ENCODE data around the gene EPHB2.
"Not testable (repeated sequence)": the region's sequence is repeated elsewhere in the genome, so short reads cannot be mapped to it uniquely, and the experiment has no call there.

EPHB2 gene

GRCh38 chr1:22833699-22834098 lies 123.1 kb downstream of the EPHB2 start:
- DNase-seq (ENCODE audit: low read depth in 2 of 2, low spot score in 1 of 2) = no peak

GRCh38 chr1:22834420-22834819 lies 123.8 kb downstream of the EPHB2 start:
- not testable (repeated sequence) for DNase-seq (ENCODE audit: low read depth in 2 of 2, low spot score in 1 of 2)

- DNase-seq (ENCODE audit: low read depth in 2 of 2, low spot score in 1 of 2) = no peak
Observed at GRCh38 chr1:22835636-22836319, 125.1 kb downstream of the EPHB2 start.

GRCh38 chr1:22836850-22837249 lies 126.2 kb downstream of the EPHB2 start:
- no peak for DNase-seq (ENCODE audit: low read depth in 2 of 2, low spot score in 1 of 2)

GRCh38 chr1:22837332-22837731 lies 126.7 kb downstream of the EPHB2 start:
- DNase-seq (ENCODE audit: low read depth in 2 of 2, low spot score in 1 of 2) = no peak

- DNase-seq (ENCODE audit: low read depth in 2 of 2, low spot score in 1 of 2) = no peak
Observed at GRCh38 chr1:22838965-22839364, 128.3 kb downstream of the EPHB2 start.

- no peak for DNase-seq (ENCODE audit: low read depth in 2 of 2, low spot score in 1 of 2)
Observed at GRCh38 chr1:22839806-22840205, 129.2 kb downstream of the EPHB2 start.

GRCh38 chr1:22841142-22841541 lies 130.5 kb downstream of the EPHB2 start:
- DNase-seq (ENCODE audit: low read depth in 2 of 2, low spot score in 1 of 2) = no peak

- DNase-seq (ENCODE audit: low read depth in 2 of 2, low spot score in 1 of 2) = no peak
Observed at GRCh38 chr1:22841860-22842281, 131.2 kb downstream of the EPHB2 start.

GRCh38 chr1:22843441-22844183 lies 133.0 kb downstream of the EPHB2 start:
- DNase-seq (ENCODE audit: low read depth in 2 of 2, low spot score in 1 of 2) = not testable (repeated sequence)

- DNase-seq (ENCODE audit: low read depth in 2 of 2, low spot score in 1 of 2) = no peak
Observed at GRCh38 chr1:22844621-22845020, 134.0 kb downstream of the EPHB2 start.

GRCh38 chr1:22845398-22845935 lies 134.8 kb downstream of the EPHB2 start:
- no peak for DNase-seq (ENCODE audit: low read depth in 2 of 2, low spot score in 1 of 2)

GRCh38 chr1:22846458-22846857 lies 135.8 kb downstream of the EPHB2 start:
- DNase-seq (ENCODE audit: low read depth in 2 of 2, low spot score in 1 of 2) = no peak

- DNase-seq (ENCODE audit: low read depth in 2 of 2, low spot score in 1 of 2) = no peak
Observed at GRCh38 chr1:22847249-22847648, 136.6 kb downstream of the EPHB2 start.

- DNase-seq (ENCODE audit: low read depth in 2 of 2, low spot score in 1 of 2) = no peak
Observed at GRCh38 chr1:22847709-22848108, 137.1 kb downstream of the EPHB2 start.

- DNase-seq (ENCODE audit: low read depth in 2 of 2, low spot score in 1 of 2) = no peak
Observed at GRCh38 chr1:22848405-22848804, 137.8 kb downstream of the EPHB2 start.

- DNase-seq (ENCODE audit: low read depth in 2 of 2, low spot score in 1 of 2) = no peak
Observed at GRCh38 chr1:22849770-22850169, 139.1 kb downstream of the EPHB2 start.

- no peak for DNase-seq (ENCODE audit: low read depth in 2 of 2, low spot score in 1 of 2)
Observed at GRCh38 chr1:22850281-22850680, 139.6 kb downstream of the EPHB2 start.

- DNase-seq (ENCODE audit: low read depth in 2 of 2, low spot score in 1 of 2) = no peak
Observed at GRCh38 chr1:22850681-22851080, 140.0 kb downstream of the EPHB2 start.

- no peak for DNase-seq (ENCODE audit: low read depth in 2 of 2, low spot score in 1 of 2)
Observed at GRCh38 chr1:22851517-22851916, 140.9 kb downstream of the EPHB2 start.

- no peak for DNase-seq (ENCODE audit: low read depth in 2 of 2, low spot score in 1 of 2)
Observed at GRCh38 chr1:22852144-22852655, 141.6 kb downstream of the EPHB2 start.

GRCh38 chr1:22853651-22854185 lies 143.1 kb downstream of the EPHB2 start:
- DNase-seq (ENCODE audit: low read depth in 2 of 2, low spot score in 1 of 2) = no peak
